ENCODE measurements around the gene ARHGEF4.
"Not testable (repeated sequence)": the region's sequence is repeated elsewhere in the genome, so short reads cannot be mapped to it uniquely, and the experiment has no call there.

DNA sequence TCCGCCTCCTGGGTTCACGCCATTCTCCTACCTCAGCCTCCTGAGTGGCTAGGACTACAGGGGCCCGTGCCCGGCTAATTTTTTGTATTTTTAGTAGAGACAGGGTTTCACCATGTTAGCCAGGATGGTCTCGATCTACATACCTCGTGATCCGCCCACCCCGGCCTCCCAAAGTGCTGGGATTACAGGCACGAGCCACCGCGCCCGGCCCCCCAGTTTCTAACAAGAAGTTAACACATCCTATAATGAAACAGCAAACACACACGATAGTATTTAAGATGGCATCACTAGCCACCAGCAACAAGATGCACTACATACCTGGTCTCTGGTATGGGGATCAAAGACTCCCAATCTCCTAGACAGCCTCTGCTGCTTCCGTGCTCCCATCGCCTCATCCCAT, 238.9 kb downstream of the ARHGEF4 start:
- TF ChIP-seq, protein P1, sequence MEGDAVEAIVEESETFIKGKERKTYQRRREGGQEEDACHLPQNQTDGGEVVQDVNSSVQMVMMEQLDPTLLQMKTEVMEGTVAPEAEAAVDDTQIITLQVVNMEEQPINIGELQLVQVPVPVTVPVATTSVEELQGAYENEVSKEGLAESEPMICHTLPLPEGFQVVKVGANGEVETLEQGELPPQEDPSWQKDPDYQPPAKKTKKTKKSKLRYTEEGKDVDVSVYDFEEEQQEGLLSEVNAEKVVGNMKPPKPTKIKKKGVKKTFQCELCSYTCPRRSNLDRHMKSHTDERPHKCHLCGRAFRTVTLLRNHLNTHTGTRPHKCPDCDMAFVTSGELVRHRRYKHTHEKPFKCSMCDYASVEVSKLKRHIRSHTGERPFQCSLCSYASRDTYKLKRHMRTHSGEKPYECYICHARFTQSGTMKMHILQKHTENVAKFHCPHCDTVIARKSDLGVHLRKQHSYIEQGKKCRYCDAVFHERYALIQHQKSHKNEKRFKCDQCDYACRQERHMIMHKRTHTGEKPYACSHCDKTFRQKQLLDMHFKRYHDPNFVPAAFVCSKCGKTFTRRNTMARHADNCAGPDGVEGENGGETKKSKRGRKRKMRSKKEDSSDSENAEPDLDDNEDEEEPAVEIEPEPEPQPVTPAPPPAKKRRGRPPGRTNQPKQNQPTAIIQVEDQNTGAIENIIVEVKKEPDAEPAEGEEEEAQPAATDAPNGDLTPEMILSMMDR (IDR thresholded peaks at IDR 0.05): not testable (repeated sequence)
- TF ChIP-seq POLR2AphosphoS5 (IDR thresholded peaks at IDR 0.05; ENCODE audit: low read depth, low read length); SIN3A (IDR thresholded peaks at IDR 0.05; ENCODE audit: borderline replicate concordance, insufficient read depth, low read depth, low read length): not testable (repeated sequence)
- TF ChIP-seq, protein P2, sequence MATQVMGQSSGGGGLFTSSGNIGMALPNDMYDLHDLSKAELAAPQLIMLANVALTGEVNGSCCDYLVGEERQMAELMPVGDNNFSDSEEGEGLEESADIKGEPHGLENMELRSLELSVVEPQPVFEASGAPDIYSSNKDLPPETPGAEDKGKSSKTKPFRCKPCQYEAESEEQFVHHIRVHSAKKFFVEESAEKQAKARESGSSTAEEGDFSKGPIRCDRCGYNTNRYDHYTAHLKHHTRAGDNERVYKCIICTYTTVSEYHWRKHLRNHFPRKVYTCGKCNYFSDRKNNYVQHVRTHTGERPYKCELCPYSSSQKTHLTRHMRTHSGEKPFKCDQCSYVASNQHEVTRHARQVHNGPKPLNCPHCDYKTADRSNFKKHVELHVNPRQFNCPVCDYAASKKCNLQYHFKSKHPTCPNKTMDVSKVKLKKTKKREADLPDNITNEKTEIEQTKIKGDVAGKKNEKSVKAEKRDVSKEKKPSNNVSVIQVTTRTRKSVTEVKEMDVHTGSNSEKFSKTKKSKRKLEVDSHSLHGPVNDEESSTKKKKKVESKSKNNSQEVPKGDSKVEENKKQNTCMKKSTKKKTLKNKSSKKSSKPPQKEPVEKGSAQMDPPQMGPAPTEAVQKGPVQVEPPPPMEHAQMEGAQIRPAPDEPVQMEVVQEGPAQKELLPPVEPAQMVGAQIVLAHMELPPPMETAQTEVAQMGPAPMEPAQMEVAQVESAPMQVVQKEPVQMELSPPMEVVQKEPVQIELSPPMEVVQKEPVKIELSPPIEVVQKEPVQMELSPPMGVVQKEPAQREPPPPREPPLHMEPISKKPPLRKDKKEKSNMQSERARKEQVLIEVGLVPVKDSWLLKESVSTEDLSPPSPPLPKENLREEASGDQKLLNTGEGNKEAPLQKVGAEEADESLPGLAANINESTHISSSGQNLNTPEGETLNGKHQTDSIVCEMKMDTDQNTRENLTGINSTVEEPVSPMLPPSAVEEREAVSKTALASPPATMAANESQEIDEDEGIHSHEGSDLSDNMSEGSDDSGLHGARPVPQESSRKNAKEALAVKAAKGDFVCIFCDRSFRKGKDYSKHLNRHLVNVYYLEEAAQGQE (IDR thresholded peaks at IDR 0.05; ENCODE audit: insufficient read depth in 1 of 2, low read depth in 2 of 2, low read length in 1 of 2): not testable (repeated sequence)
